HG03575 (cell line): Measurements from ENCODE around the gene SOX6.

Experiments used
- ATAC-seq: cut with Tn5 transposase; IDR thresholded peaks from one replicate; pipeline ENCODE4 v1.9.1; 2021; ENCODE audit not compliant: unreplicated experiment, insufficient number of reproducible peaks, low FRiP score; ENCODE audit errors: extremely low read depth

SOX6 gene

GRCh38 chr11:16291729-16292128, 64.6 kb downstream of the SOX6 start:
- no peak for ATAC-seq

GRCh38 chr11:16289541-16289940, 66.8 kb downstream of the SOX6 start:
- no peak for ATAC-seq

- ATAC-seq: no peak
Observed at GRCh38 chr11:16287630-16288280, 68.6 kb downstream of the SOX6 start.

- no peak for ATAC-seq
Observed at GRCh38 chr11:16286095-16286494, 70.3 kb downstream of the SOX6 start.

- ATAC-seq: no peak
Observed at GRCh38 chr11:16280256-16280682, 76.1 kb downstream of the SOX6 start.

- ATAC-seq: no peak
Observed at GRCh38 chr11:16279524-16279923, 76.8 kb downstream of the SOX6 start.

- no peak for ATAC-seq
Observed at GRCh38 chr11:16278979-16279378, 77.4 kb downstream of the SOX6 start.

- no peak for ATAC-seq
Observed at GRCh38 chr11:16278273-16278672, 78.1 kb downstream of the SOX6 start.

- no peak for ATAC-seq
Observed at GRCh38 chr11:16276251-16276650, 80.1 kb downstream of the SOX6 start.

GRCh38 chr11:16271258-16271657, 85.1 kb downstream of the SOX6 start:
- no peak for ATAC-seq

- no peak for ATAC-seq
Observed at GRCh38 chr11:16266021-16266420, 90.3 kb downstream of the SOX6 start.

GRCh38 chr11:16265022-16265421, 91.3 kb downstream of the SOX6 start:
- ATAC-seq: no peak

GRCh38 chr11:16262645-16262955, 93.7 kb downstream of the SOX6 start:
- no peak for ATAC-seq

- ATAC-seq: no peak
Observed at GRCh38 chr11:16261836-16262644, 94.3 kb downstream of the SOX6 start.

- ATAC-seq: no peak
Observed at GRCh38 chr11:16252373-16252772, 104.0 kb downstream of the SOX6 start.

- no peak for ATAC-seq
Observed at GRCh38 chr11:16248248-16248647, 108.1 kb downstream of the SOX6 start.

- ATAC-seq: no peak
Observed at GRCh38 chr11:16242806-16243205, 113.5 kb downstream of the SOX6 start.

- ATAC-seq: no peak
Observed at GRCh38 chr11:16240687-16241086, 115.7 kb downstream of the SOX6 start.

GRCh38 chr11:16239141-16240105, 116.9 kb downstream of the SOX6 start:
- no peak for ATAC-seq

GRCh38 chr11:16226245-16226644, 130.1 kb downstream of the SOX6 start:
- no peak for ATAC-seq
